Measurements from ENCODE around the gene BACE2. TPM values are rescaled to one million over a fixed set of nuclear protein-coding genes. Genes with fewer than 3 reads are reported as not detected.

The BACE2 gene
- 10 to 100 TPM; 20.4 to 23.2 TPM for polyA plus RNA-seq

DNA sequence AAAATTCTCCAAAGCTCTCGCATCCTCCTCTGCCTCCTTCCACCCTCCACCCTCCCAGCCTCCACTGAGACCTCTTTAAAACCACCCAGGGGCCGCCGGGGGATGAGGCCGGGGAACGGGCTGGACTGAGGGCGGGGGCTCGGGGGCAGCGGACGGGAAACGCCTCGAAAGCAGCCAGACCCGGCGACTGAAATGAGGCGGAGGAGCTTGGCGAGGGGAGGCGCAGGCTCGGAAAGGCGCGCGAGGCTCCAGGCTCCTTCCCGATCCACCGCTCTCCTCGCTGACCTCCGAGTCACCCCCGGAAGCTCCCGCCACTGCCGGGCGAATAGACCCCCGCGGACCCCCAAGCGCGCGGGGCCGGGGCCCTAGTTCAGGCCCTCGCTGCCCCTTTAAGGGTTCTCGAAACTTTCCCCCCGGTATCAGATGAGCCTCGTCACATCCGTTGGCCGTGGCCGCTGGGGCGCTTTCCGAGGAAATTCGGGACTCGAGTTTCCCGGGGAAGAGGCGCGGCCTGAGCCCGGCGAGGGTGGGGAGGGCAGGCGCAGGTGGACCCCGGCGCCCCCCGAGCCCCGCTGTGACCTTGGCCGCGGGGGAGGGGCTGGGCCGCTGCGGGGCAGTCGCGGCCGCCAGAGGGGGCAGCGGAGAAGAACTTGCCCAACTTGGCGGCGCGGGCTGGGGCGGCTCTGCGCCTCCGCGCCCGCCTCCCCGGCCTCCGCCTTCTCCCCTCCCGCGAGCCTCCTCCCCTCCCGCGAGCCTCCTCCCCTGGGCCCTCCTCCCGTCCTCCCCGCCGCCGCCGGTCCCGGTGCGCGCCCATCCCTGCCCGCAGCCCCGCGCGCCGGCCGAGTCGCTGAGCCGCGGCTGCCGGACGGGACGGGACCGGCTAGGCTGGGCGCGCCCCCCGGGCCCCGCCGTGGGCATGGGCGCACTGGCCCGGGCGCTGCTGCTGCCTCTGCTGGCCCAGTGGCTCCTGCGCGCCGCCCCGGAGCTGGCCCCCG lies at the start of gene BACE2:
TSS of gene BACE2 (plus strand) at position 813 of the 995 bp plus-strand sequence. CDS start at position 917, 104 bp downstream.
- H3K9me3 ChIP-seq (ENCODE audit: control insufficient read depth in 2 of 2, insufficient read depth in 1 of 2, low read depth in 1 of 2, low read length in 1 of 2), result no peaks in the 10 kb centered on the region
- 1% methylated on average over 57 to 111 of the region's 111 CpGs for WGBS, 2 donors
- H3K4me1 ChIP-seq (ENCODE audit: control insufficient read depth in 2 of 2, insufficient read depth in 2 of 2, low read length in 1 of 2), result peaks cover 0 to 14% of the 10 kb centered on the region in 2 donors
- H3K27me3 ChIP-seq (ENCODE audit: control insufficient read depth in 1 of 2, insufficient read depth in 2 of 2, low read length in 2 of 2), result no peaks in the 10 kb centered on the region
- H3K4me3 ChIP-seq (ENCODE audit: low read depth in 1 of 2, low read length in 2 of 2), result peak within 1 kb of the TSS; percentile 73 to 94
- peak within 1 kb of the TSS; percentile 92 to 94 for H3K27ac ChIP-seq (ENCODE audit: low read depth in 2 of 2, low read length in 1 of 2)
- H3K36me3 ChIP-seq (ENCODE audit: control insufficient read depth in 2 of 2, insufficient read depth in 2 of 2, low read length in 1 of 2), result no peaks in the 10 kb centered on the region

DNA sequence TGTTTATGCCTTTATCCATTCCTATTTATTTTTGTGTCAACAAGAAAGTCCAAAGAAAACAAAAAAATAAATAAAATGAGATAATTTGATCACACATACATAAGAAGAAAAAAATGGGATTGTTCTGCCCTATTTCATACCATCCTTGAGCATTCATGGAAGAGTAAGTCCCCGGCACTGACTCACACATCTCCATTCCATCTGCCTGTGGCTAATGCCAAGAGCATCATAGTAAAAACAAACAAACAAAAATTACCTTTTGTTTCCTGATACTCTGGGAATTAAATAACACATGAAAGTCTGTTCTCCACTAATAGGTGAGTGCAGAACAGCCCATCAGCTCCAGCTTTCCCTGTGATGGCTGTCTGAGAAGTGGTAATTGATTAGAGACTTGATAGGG lies 48.1 kb upstream of the BACE2 start:
- no peak overlapping the region for H3K4me3 ChIP-seq (ENCODE audit: low read depth in 1 of 2, low read length in 2 of 2)
- no peak overlapping the region for H3K27ac ChIP-seq (ENCODE audit: low read depth in 2 of 2, low read length in 1 of 2)
- H3K9me3 ChIP-seq (ENCODE audit: control insufficient read depth in 2 of 2, insufficient read depth in 1 of 2, low read depth in 1 of 2, low read length in 1 of 2), result peaks cover 0 to 3% of the 10 kb centered on the region in 2 donors
- 71 to 83% methylated on average over 1 of the region's 1 CpG for WGBS, 2 donors
- H3K27me3 ChIP-seq (ENCODE audit: control insufficient read depth in 1 of 2, insufficient read depth in 2 of 2, low read length in 2 of 2), result no peaks in the 10 kb centered on the region
- H3K36me3 ChIP-seq (ENCODE audit: control insufficient read depth in 2 of 2, insufficient read depth in 2 of 2, low read length in 1 of 2), result no peaks in the 10 kb centered on the region
- no peaks in the 10 kb centered on the region for H3K4me1 ChIP-seq (ENCODE audit: control insufficient read depth in 2 of 2, insufficient read depth in 2 of 2, low read length in 1 of 2)

DNA sequence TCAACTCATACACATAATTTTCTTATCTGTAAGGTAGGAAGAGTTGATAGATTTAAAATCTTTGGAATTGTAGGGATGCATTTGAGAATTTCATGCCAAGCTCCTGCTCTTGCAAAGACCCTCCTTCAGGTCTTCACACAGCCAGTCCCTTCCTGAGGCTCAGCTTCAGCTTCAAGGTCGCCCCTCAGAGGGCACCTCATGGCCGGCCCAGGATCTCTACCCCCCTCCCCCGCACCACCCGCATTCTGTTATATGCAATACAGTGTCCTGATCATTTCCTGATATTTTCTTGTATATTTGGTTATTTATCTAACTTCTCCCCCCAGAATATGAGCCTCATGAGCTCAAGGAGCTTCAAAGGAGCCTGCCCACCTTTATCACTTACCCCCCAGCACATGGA lies 47.0 kb upstream of the BACE2 start:
- no peaks in the 10 kb centered on the region for H3K36me3 ChIP-seq (ENCODE audit: control insufficient read depth in 2 of 2, insufficient read depth in 2 of 2, low read length in 1 of 2)
- no peaks in the 10 kb centered on the region for H3K27me3 ChIP-seq (ENCODE audit: control insufficient read depth in 1 of 2, insufficient read depth in 2 of 2, low read length in 2 of 2)
- no peak overlapping the region for H3K4me3 ChIP-seq (ENCODE audit: low read depth in 1 of 2, low read length in 2 of 2)
- H3K9me3 ChIP-seq (ENCODE audit: control insufficient read depth in 2 of 2, insufficient read depth in 1 of 2, low read depth in 1 of 2, low read length in 1 of 2), result peaks cover 0 to 3% of the 10 kb centered on the region in 2 donors
- no peak overlapping the region for H3K27ac ChIP-seq (ENCODE audit: low read depth in 2 of 2, low read length in 1 of 2)
- no peaks in the 10 kb centered on the region for H3K4me1 ChIP-seq (ENCODE audit: control insufficient read depth in 2 of 2, insufficient read depth in 2 of 2, low read length in 1 of 2)
- WGBS, 2 donors, result 76 to 79% methylated on average over 4 of the region's 4 CpGs

DNA sequence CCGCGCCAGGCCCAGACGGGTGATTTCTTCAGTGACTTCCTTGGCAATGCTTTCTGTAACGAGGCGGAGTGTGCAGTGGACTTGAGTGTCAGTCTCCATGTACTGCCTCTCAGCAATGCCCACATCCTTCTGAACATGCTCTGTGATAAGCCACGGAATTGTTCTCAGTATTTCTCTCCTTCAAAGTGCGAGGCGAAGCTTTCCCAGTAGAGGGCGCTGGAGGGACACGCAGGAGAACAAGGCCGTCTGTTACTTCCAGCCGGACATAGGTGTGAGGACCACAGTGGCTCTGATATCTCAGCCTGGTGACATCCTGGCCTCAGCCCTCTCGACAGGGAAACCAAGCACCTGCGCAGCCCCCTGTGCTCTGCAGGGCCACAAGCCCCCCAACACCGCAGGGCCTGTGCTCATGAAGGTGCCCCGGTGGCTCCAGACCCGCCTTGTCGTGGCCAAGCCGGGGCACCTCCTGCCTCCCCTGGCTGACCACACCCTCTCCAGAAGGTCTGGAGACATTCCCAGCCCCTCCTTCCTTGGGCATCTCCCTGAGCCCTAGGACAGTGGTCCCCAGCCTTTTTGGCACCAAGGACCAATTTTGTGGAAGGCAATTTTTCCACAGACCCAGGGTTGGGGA lies 46.1 kb upstream of the BACE2 start:
- Histone ChIP-seq H3K27me3 (ENCODE audit: control insufficient read depth in 1 of 2, insufficient read depth in 2 of 2, low read length in 2 of 2) (no peaks in the 10 kb centered on the region), H3K9me3 (ENCODE audit: control insufficient read depth in 2 of 2, insufficient read depth in 1 of 2, low read depth in 1 of 2, low read length in 1 of 2) (peaks cover 0 to 3% of the 10 kb centered on the region in 2 donors), H3K4me3 (ENCODE audit: low read depth in 1 of 2, low read length in 2 of 2) (no peak overlapping the region), H3K36me3 (ENCODE audit: control insufficient read depth in 2 of 2, insufficient read depth in 2 of 2, low read length in 1 of 2) (no peaks in the 10 kb centered on the region), H3K4me1 (ENCODE audit: control insufficient read depth in 2 of 2, insufficient read depth in 2 of 2, low read length in 1 of 2) (no peaks in the 10 kb centered on the region), H3K27ac (ENCODE audit: low read depth in 2 of 2, low read length in 1 of 2) (no peak overlapping the region)
- 36 to 39% methylated on average over 19 of the region's 19 CpGs for WGBS, 2 donors

DNA sequence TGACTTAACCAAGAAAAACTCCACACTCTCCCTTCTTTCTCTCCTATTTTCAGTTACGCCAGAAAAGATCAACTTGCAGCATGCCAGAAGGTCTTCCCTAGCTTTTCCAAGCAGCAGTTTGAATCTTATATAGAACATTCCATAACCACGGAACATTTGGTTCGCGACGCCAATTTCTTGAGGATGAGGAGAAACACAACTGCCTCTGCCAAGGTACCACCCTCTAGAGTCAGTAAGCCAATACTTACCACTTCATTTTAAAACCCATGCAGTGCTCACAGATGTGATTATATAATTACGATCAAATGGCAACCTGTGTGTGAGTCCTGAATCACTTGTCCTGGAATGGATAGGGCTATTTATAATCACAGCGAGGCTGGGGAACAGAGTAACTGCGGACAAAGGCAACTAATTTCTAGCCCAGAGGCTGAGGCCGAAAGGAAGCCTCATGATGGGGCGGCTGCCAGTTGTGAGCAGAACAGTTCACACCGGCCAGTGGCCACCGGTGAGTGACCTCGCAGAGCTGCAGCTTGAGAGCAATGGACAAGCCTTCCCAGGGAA lies 43.2 kb upstream of the BACE2 start:
- Histone ChIP-seq H3K27me3 (ENCODE audit: control insufficient read depth in 1 of 2, insufficient read depth in 2 of 2, low read length in 2 of 2) (no peaks in the 10 kb centered on the region), H3K9me3 (ENCODE audit: control insufficient read depth in 2 of 2, insufficient read depth in 1 of 2, low read depth in 1 of 2, low read length in 1 of 2) (peaks cover 0 to 3% of the 10 kb centered on the region in 2 donors), H3K36me3 (ENCODE audit: control insufficient read depth in 2 of 2, insufficient read depth in 2 of 2, low read length in 1 of 2) (no peaks in the 10 kb centered on the region), H3K27ac (ENCODE audit: low read depth in 2 of 2, low read length in 1 of 2) (no peak overlapping the region), H3K4me3 (ENCODE audit: low read depth in 1 of 2, low read length in 2 of 2) (no peak overlapping the region), H3K4me1 (ENCODE audit: control insufficient read depth in 2 of 2, insufficient read depth in 2 of 2, low read length in 1 of 2) (no peaks in the 10 kb centered on the region)
- 39 to 58% methylated on average over 13 of the region's 13 CpGs for WGBS, 2 donors

DNA sequence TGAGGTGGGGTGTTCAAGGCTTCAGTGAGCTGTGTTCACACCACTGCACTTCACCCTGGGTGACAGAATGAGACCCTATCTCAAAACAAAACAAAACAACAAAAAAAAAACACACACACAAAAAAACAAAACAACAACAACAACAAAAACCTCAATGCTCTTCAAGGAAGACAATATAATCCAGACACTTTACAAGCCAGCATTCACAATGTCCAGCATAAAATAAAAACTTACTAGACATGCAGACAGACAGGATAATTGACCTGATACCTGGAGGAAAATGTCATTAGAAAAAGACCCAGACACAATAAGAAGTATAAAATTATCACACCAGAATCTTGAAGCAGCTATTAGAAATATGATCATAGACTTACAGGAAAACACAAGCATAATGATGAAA lies 39.0 kb upstream of the BACE2 start:
- Histone ChIP-seq H3K27me3 (ENCODE audit: control insufficient read depth in 1 of 2, insufficient read depth in 2 of 2, low read length in 2 of 2) (no peaks in the 10 kb centered on the region), H3K9me3 (ENCODE audit: control insufficient read depth in 2 of 2, insufficient read depth in 1 of 2, low read depth in 1 of 2, low read length in 1 of 2) (no peaks in the 10 kb centered on the region), H3K36me3 (ENCODE audit: control insufficient read depth in 2 of 2, insufficient read depth in 2 of 2, low read length in 1 of 2) (no peaks in the 10 kb centered on the region), H3K4me3 (ENCODE audit: low read depth in 1 of 2, low read length in 2 of 2) (no peak overlapping the region), H3K4me1 (ENCODE audit: control insufficient read depth in 2 of 2, insufficient read depth in 2 of 2, low read length in 1 of 2) (no peaks in the 10 kb centered on the region), H3K27ac (ENCODE audit: low read depth in 2 of 2, low read length in 1 of 2) (no peak overlapping the region)

DNA sequence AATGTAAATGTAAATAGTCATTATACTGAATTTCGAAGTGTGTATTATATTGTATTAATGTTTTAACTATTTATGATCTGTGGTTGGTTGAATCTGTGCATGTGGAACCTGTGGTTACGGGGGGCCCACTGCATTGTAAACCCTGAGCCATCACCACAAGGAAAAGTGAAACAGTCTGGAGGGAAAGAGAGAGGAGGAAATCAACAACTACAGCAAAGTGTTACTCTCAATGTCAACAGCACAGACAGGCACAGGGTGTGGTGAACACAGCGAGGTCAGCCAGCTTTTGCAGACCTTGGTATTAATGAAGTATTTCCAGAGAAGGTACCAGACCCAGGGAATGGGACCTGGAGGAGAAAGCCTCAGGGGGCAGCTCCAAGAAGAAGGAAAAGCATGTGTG lies 37.1 kb upstream of the BACE2 start:
- Histone ChIP-seq H3K27ac (ENCODE audit: low read depth in 2 of 2, low read length in 1 of 2) (no peak overlapping the region), H3K9me3 (ENCODE audit: control insufficient read depth in 2 of 2, insufficient read depth in 1 of 2, low read depth in 1 of 2, low read length in 1 of 2) (no peaks in the 10 kb centered on the region), H3K4me3 (ENCODE audit: low read depth in 1 of 2, low read length in 2 of 2) (no peak overlapping the region), H3K36me3 (ENCODE audit: control insufficient read depth in 2 of 2, insufficient read depth in 2 of 2, low read length in 1 of 2) (no peaks in the 10 kb centered on the region), H3K27me3 (ENCODE audit: control insufficient read depth in 1 of 2, insufficient read depth in 2 of 2, low read length in 2 of 2) (no peaks in the 10 kb centered on the region), H3K4me1 (ENCODE audit: control insufficient read depth in 2 of 2, insufficient read depth in 2 of 2, low read length in 1 of 2) (no peaks in the 10 kb centered on the region)
- WGBS, 2 donors, result 41 to 51% methylated on average over 3 of the region's 3 CpGs

DNA sequence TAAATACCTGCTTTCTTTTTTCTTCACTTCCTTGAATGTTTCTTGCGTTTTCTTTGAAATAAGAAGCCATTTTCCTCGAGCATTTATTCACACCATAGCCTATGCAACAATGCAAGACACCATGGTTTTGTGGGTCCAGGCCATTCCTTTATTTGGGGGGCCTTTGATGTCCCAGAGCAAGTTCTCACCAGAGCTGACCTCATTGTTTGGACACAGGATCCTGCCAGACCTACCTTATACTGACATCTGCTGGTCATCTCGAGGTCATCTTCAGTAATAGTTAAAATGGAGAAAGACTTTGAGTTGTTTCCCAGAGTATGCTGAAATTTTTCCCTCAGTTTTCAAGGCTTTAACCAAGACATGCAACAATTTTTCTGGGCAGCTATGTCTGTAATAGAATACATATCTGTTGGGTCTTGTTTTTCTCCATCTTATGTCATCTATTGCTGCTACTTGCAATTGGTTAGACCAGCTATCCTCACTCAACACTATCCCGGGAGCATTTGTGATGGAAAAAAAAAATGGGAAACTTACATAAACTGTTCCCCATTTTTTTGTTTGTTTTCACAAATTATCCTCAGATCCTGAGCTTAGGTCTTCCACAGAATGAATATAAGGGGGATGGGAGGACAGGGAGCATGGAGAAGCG lies 34.0 kb upstream of the BACE2 start:
- Histone ChIP-seq H3K36me3 (ENCODE audit: control insufficient read depth in 2 of 2, insufficient read depth in 2 of 2, low read length in 1 of 2) (no peaks in the 10 kb centered on the region), H3K27ac (ENCODE audit: low read depth in 2 of 2, low read length in 1 of 2) (no peak overlapping the region), H3K4me3 (ENCODE audit: low read depth in 1 of 2, low read length in 2 of 2) (no peak overlapping the region), H3K27me3 (ENCODE audit: control insufficient read depth in 1 of 2, insufficient read depth in 2 of 2, low read length in 2 of 2) (no peaks in the 10 kb centered on the region), H3K4me1 (ENCODE audit: control insufficient read depth in 2 of 2, insufficient read depth in 2 of 2, low read length in 1 of 2) (no peaks in the 10 kb centered on the region), H3K9me3 (ENCODE audit: control insufficient read depth in 2 of 2, insufficient read depth in 1 of 2, low read depth in 1 of 2, low read length in 1 of 2) (no peaks in the 10 kb centered on the region)
- WGBS, 2 donors, result 51% methylated on average over 5 of the region's 5 CpGs

DNA sequence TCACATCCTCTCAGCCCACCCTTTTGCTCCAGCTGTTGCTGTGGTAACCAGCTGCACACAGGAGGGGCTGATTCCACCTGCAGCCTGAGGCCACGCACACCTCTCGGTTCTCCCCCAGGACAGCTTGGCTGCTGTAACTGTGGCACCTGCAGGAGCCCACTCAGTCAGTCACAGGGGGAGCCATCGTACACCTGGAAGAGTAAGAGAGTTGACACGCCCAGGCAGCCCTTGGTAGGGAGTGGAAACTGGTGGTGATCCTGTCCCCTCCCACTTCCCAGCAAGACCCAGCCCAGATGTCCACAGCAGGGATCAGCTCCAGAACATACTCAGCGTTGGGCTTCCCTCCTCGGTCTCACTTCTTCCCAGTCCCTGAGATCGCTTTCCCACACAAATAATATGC lies 32.2 kb upstream of the BACE2 start:
- H3K4me1 ChIP-seq (ENCODE audit: control insufficient read depth in 2 of 2, insufficient read depth in 2 of 2, low read length in 1 of 2), result no peaks in the 10 kb centered on the region
- H3K27ac ChIP-seq (ENCODE audit: low read depth in 2 of 2, low read length in 1 of 2), result no peak overlapping the region
- H3K4me3 ChIP-seq (ENCODE audit: low read depth in 1 of 2, low read length in 2 of 2), result no peak overlapping the region
- H3K36me3 ChIP-seq (ENCODE audit: control insufficient read depth in 2 of 2, insufficient read depth in 2 of 2, low read length in 1 of 2), result no peaks in the 10 kb centered on the region
- WGBS, 2 donors, result 66 to 68% methylated on average over 7 of the region's 7 CpGs
- H3K27me3 ChIP-seq (ENCODE audit: control insufficient read depth in 1 of 2, insufficient read depth in 2 of 2, low read length in 2 of 2), result no peaks in the 10 kb centered on the region
- H3K9me3 ChIP-seq (ENCODE audit: control insufficient read depth in 2 of 2, insufficient read depth in 1 of 2, low read depth in 1 of 2, low read length in 1 of 2), result no peaks in the 10 kb centered on the region

All from esophagus (tissue), 2 donors.